Pulmonary artery endothelial cell (primary cell): ENCODE results near the gene IL17C. TPM values are rescaled to one million over a fixed set of nuclear protein-coding genes. Genes with fewer than 3 reads are reported as not detected.
"Not testable (repeated sequence)": the region's sequence is repeated elsewhere in the genome, so short reads cannot be mapped to it uniquely, and the experiment has no call there.

Experiments used
- DNase-seq: peaks from one replicate; pipeline ENCODE4 v3.0.0-alpha.2; 2011; ENCODE audit warnings: low read depth, low spot score
- total RNA-seq: library from RNA; depleted of rRNA; stranded (reverse); fragments of >200 nt; gene quantifications from 2 replicates; pipeline ENCODE4 v1.2.3, GENCODE V29; 2014

The IL17C gene
- total RNA-seq, 1 donor from 2014 or later: not detected

GRCh38 chr16:88609426-88609825 lies 28.9 kb upstream of the IL17C start:
- DNase-seq: not testable (repeated sequence)

DNA sequence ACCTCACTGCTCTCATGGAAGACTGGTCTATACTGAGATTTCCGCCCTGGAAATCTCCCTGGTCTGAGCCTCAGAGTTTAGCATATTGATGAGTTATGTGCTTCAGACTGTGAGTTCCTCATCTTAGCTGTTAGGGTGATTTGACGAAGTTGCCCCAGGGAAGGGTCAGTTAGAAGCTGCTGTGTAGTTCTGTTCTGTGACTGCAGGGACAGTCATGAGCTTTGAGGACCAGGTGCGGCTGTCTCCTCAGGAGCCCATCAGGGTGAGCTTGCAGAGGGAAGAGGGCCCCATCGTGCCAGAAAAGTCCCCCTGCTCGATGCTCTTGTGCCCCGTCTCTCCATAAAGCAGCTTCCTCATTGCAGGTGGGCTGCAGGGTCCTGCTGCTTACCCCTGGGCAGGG lies 28.3 kb upstream of the IL17C start:
- no peak for DNase-seq

DNA sequence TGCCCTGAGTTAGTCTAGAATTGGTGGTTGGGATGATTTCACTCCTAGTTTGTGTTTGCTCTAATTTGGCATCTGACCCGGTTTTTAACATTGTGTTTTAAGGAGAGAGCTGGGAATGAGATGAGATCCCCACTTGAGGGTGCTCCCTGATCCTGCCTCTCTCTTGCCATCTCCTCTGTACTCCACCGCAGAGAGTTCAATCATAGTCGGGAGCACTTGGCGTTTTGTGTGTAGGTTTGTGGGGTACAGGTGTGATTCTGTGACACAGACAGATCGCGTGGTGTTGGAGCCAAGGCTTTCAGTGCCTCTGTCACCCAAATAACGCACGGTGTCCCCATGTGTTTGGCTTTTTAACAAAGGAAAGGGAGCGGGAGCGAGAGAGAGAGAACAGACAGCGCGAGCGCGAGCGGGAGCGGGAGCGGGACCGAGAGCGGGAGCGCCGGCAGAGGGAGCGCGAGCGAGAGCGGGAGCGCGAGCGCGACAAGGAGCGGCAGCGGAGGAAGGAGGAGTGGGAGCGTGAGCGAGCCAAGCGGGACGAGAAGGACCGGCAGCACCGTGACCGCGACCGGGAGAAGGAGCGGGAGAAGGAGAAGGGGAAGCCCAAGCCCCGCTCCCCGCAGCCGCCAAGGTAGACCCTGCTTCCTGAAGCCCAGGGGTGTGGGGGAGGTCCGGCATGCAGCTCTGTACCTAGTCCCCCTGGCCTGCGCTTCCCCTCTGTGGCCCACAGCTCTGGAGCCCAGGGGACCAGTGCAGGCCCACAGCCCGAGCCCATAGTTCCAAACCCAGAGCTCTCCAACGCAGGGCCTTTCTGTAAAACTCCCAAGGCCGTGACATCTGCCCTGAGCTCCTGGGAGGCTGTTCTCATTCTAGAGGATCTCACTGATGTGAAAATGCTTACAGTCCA lies 27.2 kb upstream of the IL17C start:
- no peak for DNase-seq

- no peak for DNase-seq
Measured at GRCh38 chr16:88613293-88613692, 25.1 kb upstream of the IL17C start.

DNA sequence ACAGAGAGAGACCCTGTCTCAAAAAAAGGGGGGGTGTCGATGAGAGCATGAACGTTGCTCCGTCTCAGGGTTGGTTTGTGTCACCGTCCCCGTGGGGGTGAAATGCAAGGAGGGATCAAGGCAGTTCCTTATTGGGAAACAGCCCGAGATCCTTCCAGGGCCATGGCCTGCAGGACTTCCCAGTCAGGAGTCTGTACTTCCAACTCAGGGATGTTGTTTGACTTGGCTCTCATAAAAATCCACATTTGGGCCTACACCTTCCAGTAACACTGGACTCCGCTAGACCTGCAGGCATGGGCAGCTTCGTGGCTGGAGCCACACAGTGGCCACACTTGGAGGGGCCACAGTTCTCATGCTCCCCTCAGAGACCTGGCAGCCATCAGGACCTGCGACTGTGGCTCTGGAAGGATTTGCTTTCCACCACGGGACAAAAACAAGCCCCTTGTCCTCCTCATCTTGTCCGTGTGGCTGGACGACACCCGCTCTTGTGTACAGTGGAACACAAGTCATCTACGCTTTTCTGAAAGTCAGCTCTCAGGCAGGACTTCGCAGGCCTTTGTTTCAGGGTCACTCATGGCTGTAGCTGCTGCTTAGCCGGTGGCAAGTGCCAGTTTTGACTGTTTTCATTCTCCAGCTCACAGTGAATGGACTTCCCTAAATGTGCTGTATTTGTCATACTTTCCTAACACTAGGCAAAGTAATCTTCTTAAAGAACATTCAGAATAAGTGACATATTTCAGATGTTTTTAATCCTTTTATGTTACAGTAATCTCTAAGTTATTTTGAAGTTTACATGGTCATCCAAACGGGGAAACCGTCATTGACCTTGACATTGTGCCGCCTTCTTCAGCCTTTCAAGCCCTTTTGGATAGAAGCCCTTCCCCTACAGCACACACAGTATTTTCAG lies 24.2 kb upstream of the IL17C start:
- DNase-seq: no peak

DNA sequence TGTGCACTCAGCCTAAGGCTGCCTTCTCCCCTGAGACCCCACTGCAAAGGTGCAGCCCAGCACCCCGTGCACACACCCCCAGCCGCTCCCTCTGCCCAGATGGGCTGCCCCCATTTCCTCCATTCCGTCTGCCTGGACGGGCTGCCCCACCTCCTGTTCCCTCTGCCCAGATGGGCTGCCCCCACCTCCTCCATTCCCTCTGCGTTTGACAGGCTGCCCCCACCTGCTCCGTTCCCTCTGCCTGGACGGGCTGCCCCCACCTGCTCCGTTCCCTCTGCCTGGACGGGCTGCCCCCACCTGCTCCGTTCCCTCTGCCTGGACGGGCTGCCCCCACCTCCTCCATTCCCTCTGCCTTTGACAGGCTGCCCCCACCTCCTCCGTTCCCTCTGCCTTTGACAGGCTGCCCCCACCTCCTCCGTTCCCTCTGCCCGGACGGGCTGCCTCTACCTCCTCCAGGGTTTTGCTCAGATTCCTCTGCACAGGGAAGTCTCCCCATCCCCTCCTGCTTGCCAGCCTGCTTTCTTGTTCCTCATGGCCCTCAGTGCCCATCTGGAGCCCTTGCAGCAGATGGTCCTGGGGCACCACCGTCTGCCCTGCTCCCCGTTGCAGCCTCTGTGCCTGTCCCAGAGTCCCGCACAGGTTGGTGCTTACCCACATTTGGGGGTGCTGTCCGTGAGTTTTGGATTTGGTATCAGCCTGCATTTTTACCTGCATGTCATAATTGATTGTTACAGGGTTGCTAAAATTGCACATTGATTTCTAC lies 23.4 kb upstream of the IL17C start:
- no peak for DNase-seq

- DNase-seq: no peak
Measured at GRCh38 chr16:88616320-88616719, 22.1 kb upstream of the IL17C start.

- no peak for DNase-seq
Measured at GRCh38 chr16:88616736-88617135, 21.6 kb upstream of the IL17C start.

GRCh38 chr16:88617268-88618031 lies 20.9 kb upstream of the IL17C start:
- no peak for DNase-seq

- DNase-seq: no peak
Measured at GRCh38 chr16:88618182-88618955, 20.0 kb upstream of the IL17C start.

DNA sequence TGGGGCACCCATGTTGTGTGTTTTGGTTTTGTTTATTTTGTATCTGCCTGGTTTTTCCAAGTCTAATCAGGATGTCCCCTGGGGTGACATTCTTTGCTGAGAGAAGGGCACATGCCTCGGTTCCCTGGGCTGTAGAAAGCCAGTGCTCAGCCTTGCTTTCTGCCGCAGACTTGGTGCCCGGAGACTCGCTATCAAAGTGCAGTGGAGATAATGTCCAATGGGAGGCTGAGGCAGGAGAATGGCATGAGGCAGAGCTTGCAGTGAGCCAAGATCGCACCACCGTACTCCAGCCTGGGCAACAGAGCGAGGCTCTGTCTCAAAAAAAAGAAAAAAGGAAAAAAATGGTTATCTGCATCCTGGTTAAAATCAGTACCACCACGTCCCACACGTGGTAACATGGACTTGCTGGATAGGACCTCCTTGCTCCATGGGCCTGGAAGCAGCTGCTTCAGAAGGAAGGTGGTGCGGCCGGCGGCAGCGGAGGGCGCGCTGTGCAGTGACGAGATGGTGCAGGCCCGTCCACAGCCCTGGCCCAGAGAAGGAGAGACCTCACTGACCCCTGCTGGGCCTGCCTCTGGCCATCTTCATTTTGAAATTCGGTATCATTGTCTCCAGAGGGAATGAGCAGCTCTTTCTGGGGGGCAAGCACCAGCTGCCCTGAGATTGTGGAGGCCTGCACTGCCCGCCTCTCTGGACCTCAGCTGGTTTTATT lies 19.3 kb upstream of the IL17C start:
- no peak for DNase-seq

DNA sequence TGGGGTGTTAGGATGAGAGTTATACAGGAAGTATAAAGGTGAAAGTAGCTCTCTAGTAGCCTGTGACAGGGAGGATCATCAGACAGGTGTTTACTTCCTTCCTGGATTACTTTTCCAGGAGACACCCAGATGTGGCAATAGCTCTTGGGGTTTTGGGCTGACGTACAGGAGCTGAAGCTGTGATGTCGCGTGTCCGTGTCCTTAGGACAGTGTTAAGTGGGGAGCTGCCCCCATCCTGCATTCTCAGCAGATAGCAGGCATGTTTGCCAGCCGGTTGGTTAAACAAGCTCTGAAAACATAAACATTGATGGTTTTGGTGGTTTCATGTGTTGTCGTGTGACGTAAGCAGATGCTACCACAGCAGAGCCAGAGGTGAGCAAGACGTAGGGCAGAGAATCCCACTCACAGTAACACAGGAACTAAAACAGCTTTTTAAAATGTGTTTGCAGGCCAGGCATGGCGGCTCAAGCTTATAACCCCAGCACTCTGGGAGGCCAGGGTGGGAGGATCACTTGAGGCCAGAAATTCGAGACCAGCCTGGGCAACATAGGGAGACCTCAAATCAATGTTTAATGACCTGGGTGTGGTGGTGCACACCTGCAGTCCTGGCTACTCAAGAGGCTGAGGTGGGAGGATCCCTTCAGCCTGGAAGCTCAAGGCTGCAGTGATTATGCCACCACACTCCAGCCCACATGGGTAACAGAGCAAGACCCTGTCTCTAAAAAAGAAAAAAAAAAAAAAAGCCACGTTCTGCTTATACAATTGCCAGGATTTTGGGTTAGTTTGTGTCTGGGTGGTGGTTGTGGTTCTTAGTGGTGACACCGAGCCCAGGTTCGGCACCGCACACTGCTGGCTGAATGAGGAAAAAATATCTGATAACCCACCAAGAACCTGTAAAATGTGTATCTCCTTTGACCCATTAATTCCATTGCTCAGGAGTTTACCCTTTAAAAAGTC lies 18.2 kb upstream of the IL17C start:
- DNase-seq: no peak

DNA sequence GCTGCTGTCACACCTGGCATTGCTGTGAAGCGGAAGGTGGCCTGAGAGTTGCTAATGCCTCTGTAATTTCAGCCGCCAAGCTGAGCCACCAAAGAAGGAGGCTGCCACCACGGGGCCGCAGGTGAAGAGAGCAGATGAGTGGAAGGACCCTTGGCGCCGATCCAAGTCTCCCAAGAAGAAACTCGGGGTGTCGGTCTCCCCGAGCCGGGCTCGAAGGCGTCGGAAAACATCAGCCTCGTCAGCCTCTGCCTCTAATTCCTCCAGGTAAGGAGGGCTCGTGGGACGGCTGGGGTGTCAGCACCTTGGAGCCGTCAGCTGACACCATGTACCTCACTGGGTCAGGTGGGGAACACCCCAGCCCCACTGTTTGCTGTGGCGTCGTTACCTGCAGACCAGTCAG lies 16.2 kb upstream of the IL17C start:
- DNase-seq: no peak

- DNase-seq: no peak
Measured at GRCh38 chr16:88622866-88623265, 15.5 kb upstream of the IL17C start.

DNA sequence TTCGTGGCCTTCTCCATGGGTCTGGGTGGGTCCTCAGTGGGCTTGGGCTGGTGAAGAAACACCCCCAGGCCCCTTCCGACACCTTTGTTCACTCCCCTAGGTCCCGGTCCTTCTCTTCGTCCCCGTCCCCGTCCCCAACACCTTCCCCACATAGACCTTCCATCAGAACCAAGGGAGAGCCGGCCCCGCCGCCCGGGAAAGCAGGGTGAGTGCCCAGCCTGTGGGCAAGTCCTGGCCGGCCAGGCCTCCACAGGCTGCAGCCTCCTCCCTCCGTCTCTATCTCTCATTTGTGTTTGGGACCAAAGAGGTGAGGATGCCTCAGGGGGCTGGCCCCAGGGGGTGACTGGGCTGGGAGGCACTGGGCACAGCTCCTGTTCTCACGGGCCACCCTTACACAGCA lies 14.5 kb upstream of the IL17C start:
- no peak for DNase-seq

DNA sequence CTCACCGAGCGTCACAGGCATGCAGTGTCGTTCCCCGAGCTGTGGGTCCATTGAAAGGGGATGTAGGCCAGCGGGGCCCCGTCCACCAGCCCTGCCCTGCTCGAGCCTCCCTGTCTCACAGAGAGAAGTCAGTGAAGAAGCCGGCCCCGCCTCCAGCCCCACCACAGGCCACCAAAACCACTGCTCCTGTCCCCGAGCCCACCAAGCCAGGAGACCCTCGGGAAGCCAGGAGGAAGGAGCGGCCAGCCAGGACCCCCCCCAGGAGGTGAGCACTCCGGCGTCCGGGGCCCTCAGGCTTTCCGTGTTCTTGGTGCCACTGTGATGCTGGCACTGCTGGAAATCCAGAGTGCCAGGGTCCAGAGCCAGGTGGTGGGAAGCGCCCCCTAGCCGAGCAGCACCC lies 13.9 kb upstream of the IL17C start:
- no peak for DNase-seq

- no peak for DNase-seq
Measured at GRCh38 chr16:88624977-88625576, 13.3 kb upstream of the IL17C start.

DNA sequence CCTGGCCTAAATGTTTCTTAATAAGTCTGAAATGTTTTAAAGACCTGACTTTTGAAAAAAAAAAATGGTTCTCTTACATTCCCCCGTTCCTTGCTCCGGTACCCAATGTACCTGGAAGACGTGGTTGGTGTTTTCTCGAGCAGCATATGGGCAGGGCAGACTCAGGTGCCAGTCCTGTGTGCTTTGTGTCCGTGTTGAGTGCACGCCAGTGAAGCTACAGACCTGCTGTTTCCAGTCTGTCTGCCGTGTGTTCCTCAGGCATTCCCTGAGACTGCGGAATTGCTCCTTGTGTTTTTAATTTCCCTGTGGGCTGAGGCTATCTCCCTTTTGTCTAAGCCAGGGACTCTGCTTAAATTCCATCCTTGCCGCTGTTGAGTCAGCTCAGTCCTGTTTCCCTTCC lies 11.7 kb upstream of the IL17C start:
- DNase-seq: no peak
